CD4-positive, alpha-beta memory T cell (primary cell): Measurements from ENCODE around the gene PLEKHA3. TPM values are rescaled to one million over a fixed set of nuclear protein-coding genes. Genes with fewer than 3 reads are reported as not detected.
A peak's percentile ranks its signal among the peaks of the same experiment; 100 is the strongest.

Source experiments
- CTCF ChIA-PET: fragments of 350-600 bp; sonication (Branson Sonifier 250); formaldehyde crosslinking; loops from one replicate; lab custom pipeline; 2021; ENCODE audit warnings: inconsistent platforms; ENCODE audit not compliant: partially characterized antibody; lab: Charles Lee
- POLR2A ChIA-PET: fragments of 350-600 bp; sonication (Branson Sonifier 250); formaldehyde crosslinking; loops from one replicate; lab custom pipeline; 2021; ENCODE audit not compliant: partially characterized antibody; lab: Charles Lee
- DNase-seq, 5 donors: peaks; one replicate each; pipeline versions ENCODE4 v3.0.0 to v3.0.0-alpha.2; 2020 to 2022; ENCODE audit warnings: mixed read lengths in 1 of 5
- H3K27ac ChIP-seq: one replicate; pipeline ENCODE4 v1.7.0; 2013; ENCODE audit warnings: low read depth, low read length
- H3K27me3 ChIP-seq: 2 replicates; pipeline ENCODE4 v1.7.0; 2013; ENCODE audit warnings: mild to moderate bottlenecking, low read length, moderate library complexity; ENCODE audit not compliant: insufficient read depth
- H3K36me3 ChIP-seq: 2 replicates; pipeline ENCODE4 v1.7.0; 2013; ENCODE audit warnings: mild to moderate bottlenecking, low read length, moderate library complexity; ENCODE audit not compliant: insufficient read depth
- H3K4me1 ChIP-seq: 2 replicates; pipeline ENCODE4 v1.7.0; 2013; ENCODE audit warnings: mild to moderate bottlenecking, low read length, moderate library complexity; ENCODE audit not compliant: insufficient read depth
- H3K4me3 ChIP-seq, 2 donors: one replicate each; pipeline ENCODE4 v1.7.0; 2013; ENCODE audit warnings: low read length in 2 of 2, mild to moderate bottlenecking in 1 of 2
- H3K9me3 ChIP-seq, 2 donors: one replicate each; pipeline ENCODE4 v1.7.0; 2013; ENCODE audit warnings: low read length in 2 of 2, control low read depth in 1 of 2; ENCODE audit not compliant: control insufficient read depth in 1 of 2
- H3K27ac Mint-ChIP-seq, 7 donors: one replicate each; pipeline ENCODE4 v1.8.0; 2020 to 2021; ENCODE audit warnings: mixed read lengths in 7 of 7, mild to moderate bottlenecking in 6 of 7, inconsistent platforms in 3 of 7, moderate library complexity in 3 of 7
- H3K27me3 Mint-ChIP-seq, 2 donors: one replicate each; pipeline ENCODE4 v1.8.0; 2020 to 2021; ENCODE audit warnings: mixed read lengths in 2 of 2
- H3K36me3 Mint-ChIP-seq, 2 donors: one replicate each; pipeline ENCODE4 v1.8.0; 2020 to 2021; ENCODE audit warnings: mixed read lengths in 2 of 2, inconsistent platforms in 1 of 2, mild to moderate bottlenecking in 1 of 2
- H3K4me1 Mint-ChIP-seq, 4 donors: one replicate each; pipeline ENCODE4 v1.8.0; 2020 to 2021; ENCODE audit warnings: mixed read lengths in 4 of 4, mild to moderate bottlenecking in 1 of 4
- H3K4me3 Mint-ChIP-seq, 8 donors: one replicate each; pipeline ENCODE4 v1.8.0; 2020 to 2021; ENCODE audit warnings: mixed read lengths in 8 of 8, mild to moderate bottlenecking in 7 of 8, moderate library complexity in 6 of 8, inconsistent platforms in 3 of 8
- H3K9me3 Mint-ChIP-seq, 8 donors: one replicate each; pipeline ENCODE4 v1.8.0; 2020 to 2021; ENCODE audit warnings: mixed read lengths in 8 of 8, mild to moderate bottlenecking in 5 of 8, inconsistent platforms in 3 of 8, moderate library complexity in 1 of 8
- intact Hi-C: fragments of 100-400 bp; cut with micrococcal nuclease; formaldehyde crosslinking; loops from one replicate; pipeline ENCODE4 v1.15.1; 2023
- polyA plus RNA-seq, 2 donors: library from polyadenylated mRNA; unstranded; fragments of 300-500 nt; fragmentation: Illumina TruSeq; gene quantifications; one replicate each; pipeline ENCODE4 v1.2.3, GENCODE V29; 2021
- total RNA-seq, 2 experiments: library from RNA; stranded (reverse); gene quantifications; one replicate each; pipeline ENCODE4 v1.2.3, GENCODE V29; 2021

Gene PLEKHA3
- total and polyA plus RNA-seq, 4 experiments from 2014 or later = 28.8 to 35.8 (median 31.0) TPM

DNA sequence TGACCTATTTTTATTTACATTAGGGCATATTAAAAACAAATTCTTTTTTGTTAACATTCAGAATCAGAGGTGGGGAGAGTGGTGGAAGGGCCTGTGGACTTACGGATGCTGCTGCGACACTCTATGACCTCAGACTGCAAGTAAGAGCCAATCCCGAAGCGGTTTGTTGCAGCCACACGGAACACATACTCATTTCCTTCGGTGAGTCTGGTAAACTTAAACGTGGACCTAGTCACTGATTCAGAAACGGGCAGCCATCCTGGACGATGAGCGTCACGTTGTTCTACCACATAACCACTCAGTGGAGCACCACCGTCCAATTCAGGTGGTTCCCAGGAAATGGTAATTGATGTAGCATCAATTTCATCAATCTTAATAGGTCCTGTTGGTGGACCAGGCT is 61.9 kb downstream of the PLEKHA3 start:
- intact Hi-C loops = no loop called here
- Histone ChIP-seq H3K4me3 (no peak overlapping the region), H3K27ac (no peak overlapping the region), H3K4me1 (no peaks in the 10 kb centered on the region), H3K27me3 (no peaks in the 10 kb centered on the region), H3K9me3 (no peaks in the 10 kb centered on the region), H3K36me3 (peaks cover 15% of the 10 kb centered on the region)
- POLR2A ChIA-PET = no interaction called here
- Mint-ChIP-seq H3K4me1 (peaks cover 0 to 4% (median 2%) of the 10 kb centered on the region in 4 donors), H3K36me3 (peaks cover 78 to 81% of the 10 kb centered on the region in 2 donors), H3K9me3 (no peaks in the 10 kb centered on the region), H3K4me3 (no peak overlapping the region), H3K27me3 (no peaks in the 10 kb centered on the region), H3K27ac (no peak overlapping the region)
- DNase-seq = no peak
- CTCF ChIA-PET = no interaction called here

DNA sequence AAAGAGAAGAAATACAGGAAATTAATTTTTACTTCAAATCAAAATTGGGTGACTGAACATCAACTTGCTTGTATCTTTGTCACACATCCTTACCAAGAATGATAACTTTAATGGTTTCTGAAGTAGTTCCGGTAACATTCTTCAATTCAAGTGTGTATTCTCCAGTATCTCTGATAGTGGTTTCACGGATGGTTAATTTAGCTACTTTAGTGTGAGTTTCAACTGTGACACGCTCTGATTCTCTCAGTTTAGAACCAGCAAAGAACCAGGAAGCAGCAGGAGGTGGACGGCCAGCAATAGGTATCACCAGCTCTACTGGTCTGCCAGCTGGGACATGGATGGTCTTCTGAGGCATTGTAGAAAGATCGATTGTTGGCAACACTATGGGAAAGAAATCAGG is 62.3 kb downstream of the PLEKHA3 start:
- Mint-ChIP-seq H3K27ac (peak overlapping the region in 1 of 7 donors; percentile 39), H3K36me3 (peaks cover 79 to 82% of the 10 kb centered on the region in 2 donors), H3K9me3 (peaks cover 0 to 2% (median 0%) of the 10 kb centered on the region in 8 donors), H3K27me3 (no peaks in the 10 kb centered on the region), H3K4me3 (no peak overlapping the region), H3K4me1 (peaks cover 0 to 4% (median 2%) of the 10 kb centered on the region in 4 donors)
- Histone ChIP-seq H3K27me3 (no peaks in the 10 kb centered on the region), H3K9me3 (no peaks in the 10 kb centered on the region), H3K4me1 (no peaks in the 10 kb centered on the region), H3K36me3 (peaks cover 13% of the 10 kb centered on the region), H3K4me3 (no peak overlapping the region), H3K27ac (no peak overlapping the region)
- ChIA-PET CTCF (no interaction called here), POLR2A (no interaction called here)
- intact Hi-C loops = no loop called here
- DNase-seq = no peak

DNA sequence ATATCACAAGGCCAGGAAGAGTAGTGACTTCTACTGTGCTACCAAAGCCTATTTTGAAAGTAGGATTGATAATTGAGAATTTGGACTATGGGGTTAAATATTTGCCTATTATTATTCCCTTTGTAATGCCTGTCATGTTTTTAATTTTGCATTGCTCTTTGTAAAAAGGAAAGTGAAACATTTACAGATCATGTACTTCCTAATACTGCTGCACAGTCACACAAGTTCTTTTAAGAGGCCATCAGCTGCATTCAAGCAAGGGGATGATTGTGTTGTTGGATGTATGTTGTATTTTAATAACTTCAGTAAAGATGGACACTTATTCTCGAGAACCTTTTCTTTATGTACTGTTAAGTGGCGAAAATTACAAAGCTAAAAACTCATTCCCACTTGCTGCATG is 70.1 kb downstream of the PLEKHA3 start:
- Mint-ChIP-seq H3K36me3 (peaks cover 71 to 86% of the 10 kb centered on the region in 2 donors), H3K4me3 (no peak overlapping the region), H3K27me3 (no peaks in the 10 kb centered on the region), H3K27ac (no peak overlapping the region), H3K9me3 (peaks cover 0 to 4% (median 0%) of the 10 kb centered on the region in 8 donors), H3K4me1 (peaks cover 0 to 2% (median 0%) of the 10 kb centered on the region in 4 donors)
- Histone ChIP-seq H3K27ac (no peak overlapping the region), H3K4me1 (no peaks in the 10 kb centered on the region), H3K36me3 (no peaks in the 10 kb centered on the region), H3K9me3 (no peaks in the 10 kb centered on the region), H3K27me3 (no peaks in the 10 kb centered on the region), H3K4me3 (no peak overlapping the region)
- CTCF ChIA-PET = interaction anchor here (0.9 kb wide), 1 partner anchor 32 kb away, joined by 3 read pairs; no protein-coding TSS in a partner anchor
- intact Hi-C loops = no loop called here
- no peak for DNase-seq
- POLR2A ChIA-PET = no interaction called here

DNA sequence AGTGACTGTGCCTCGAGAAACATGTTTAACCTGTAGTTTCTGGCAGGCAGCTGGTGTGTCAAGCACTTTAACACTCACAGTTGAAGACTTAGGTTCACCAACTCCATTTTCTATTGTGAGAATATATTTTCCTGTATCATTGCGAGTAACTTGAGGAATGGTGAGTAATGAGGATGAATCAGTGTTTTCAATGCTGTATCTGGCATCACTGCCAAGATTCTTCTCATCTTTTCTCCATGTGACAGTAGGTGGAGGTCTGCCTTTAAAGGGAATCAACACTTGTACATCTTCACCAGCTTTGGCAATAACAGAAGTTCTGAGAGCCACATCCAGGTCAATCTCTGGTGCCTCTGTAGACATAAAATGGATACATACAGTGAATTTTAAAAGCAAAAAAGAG is 72.8 kb downstream of the PLEKHA3 start:
- Mint-ChIP-seq H3K36me3 (peaks cover 57 to 71% of the 10 kb centered on the region in 2 donors), H3K4me3 (no peak overlapping the region), H3K4me1 (peaks cover 0 to 4% (median 0%) of the 10 kb centered on the region in 4 donors), H3K9me3 (peaks cover 0 to 3% (median 0%) of the 10 kb centered on the region in 8 donors), H3K27ac (no peak overlapping the region), H3K27me3 (no peaks in the 10 kb centered on the region)
- ChIA-PET POLR2A (no interaction called here), CTCF (no interaction called here)
- H3K4me1 ChIP-seq = no peaks in the 10 kb centered on the region
- DNase-seq = no peak
- no peak overlapping the region for H3K27ac ChIP-seq
- H3K9me3 ChIP-seq = no peaks in the 10 kb centered on the region
- H3K27me3 ChIP-seq = no peaks in the 10 kb centered on the region
- intact Hi-C loops = no loop called here
- H3K4me3 ChIP-seq = no peak overlapping the region
- no peaks in the 10 kb centered on the region for H3K36me3 ChIP-seq

Other genes with a start within 250 kb of the PLEKHA3 start
- 10 to 100 TPM; 51.0 to 52.4 TPM for gene PRKRA, start 29.3 kb upstream of the PLEKHA3 start, total RNA-seq
- 10 to 100 TPM; 57.1 to 83.0 TPM for gene PRKRA, start 29.3 kb upstream of the PLEKHA3 start, polyA plus RNA-seq
- gene PJVK, start 29.1 kb upstream of the PLEKHA3 start, total RNA-seq = 1 to 10 TPM; 3.6 to 4.1 TPM
- gene PJVK, start 29.1 kb upstream of the PLEKHA3 start, polyA plus RNA-seq = under 1 TPM; 0.23 to 0.32 TPM
- gene FKBP7, start 1.9 kb upstream of the PLEKHA3 start, total RNA-seq = under 1 TPM; 0.79 to 0.80 TPM
- 1 to 10 TPM; 2.1 to 2.2 TPM for gene FKBP7, start 1.9 kb upstream of the PLEKHA3 start, polyA plus RNA-seq